Progenitor cell of endocrine pancreas (in vitro differentiated cells): ENCODE data around the gene ABCA4. TPM values are rescaled to one million over a fixed set of nuclear protein-coding genes. Genes with fewer than 3 reads are reported as not detected.
A peak's percentile ranks its signal among the peaks of the same experiment; 100 is the strongest.

Source experiments
- DNase-seq: peaks from one replicate; pipeline ENCODE4 v3.0.0; 2021; ENCODE audit warnings: low spot score; ENCODE audit not compliant: unreplicated experiment
- H3K27ac Mint-ChIP-seq: 2 replicates; pipeline ENCODE4 v1.8.0; 2021; ENCODE audit warnings: mild to moderate bottlenecking, moderate library complexity, mixed read lengths
- H3K27me3 Mint-ChIP-seq: 2 replicates; pipeline ENCODE4 v1.8.0; 2021; ENCODE audit warnings: mixed read lengths
- H3K36me3 Mint-ChIP-seq: 2 replicates; pipeline ENCODE4 v1.8.0; 2022; ENCODE audit warnings: mixed read lengths; ENCODE audit not compliant: insufficient read depth
- H3K4me1 Mint-ChIP-seq: 2 replicates; pipeline ENCODE4 v1.8.0; 2021; ENCODE audit warnings: low read depth, mixed read lengths
- H3K4me3 Mint-ChIP-seq: 2 replicates; pipeline ENCODE4 v1.8.0; 2021; ENCODE audit warnings: low read depth, mild to moderate bottlenecking, moderate library complexity, mixed read lengths
- H3K9me3 Mint-ChIP-seq: 2 replicates; pipeline ENCODE4 v1.8.0; 2021; ENCODE audit warnings: low read depth, mixed read lengths
- total RNA-seq: library from RNA; stranded (reverse); gene quantifications from 2 replicates; pipeline ENCODE4 v1.2.1, GENCODE V29; 2021
- TF ChIP-seq, protein P1 (sequence below): fragments of 200-600 bp; sonication (generic); IDR thresholded peaks from one replicate; pipeline ENCODE4 v1.5.0; 2021; ENCODE audit warnings: antibody characterized with exemption, mild to moderate bottlenecking; ENCODE audit not compliant: unreplicated experiment

ABCA4 gene
- total RNA-seq, 1 donor from 2014 or later = 0.86 TPM

DNA sequence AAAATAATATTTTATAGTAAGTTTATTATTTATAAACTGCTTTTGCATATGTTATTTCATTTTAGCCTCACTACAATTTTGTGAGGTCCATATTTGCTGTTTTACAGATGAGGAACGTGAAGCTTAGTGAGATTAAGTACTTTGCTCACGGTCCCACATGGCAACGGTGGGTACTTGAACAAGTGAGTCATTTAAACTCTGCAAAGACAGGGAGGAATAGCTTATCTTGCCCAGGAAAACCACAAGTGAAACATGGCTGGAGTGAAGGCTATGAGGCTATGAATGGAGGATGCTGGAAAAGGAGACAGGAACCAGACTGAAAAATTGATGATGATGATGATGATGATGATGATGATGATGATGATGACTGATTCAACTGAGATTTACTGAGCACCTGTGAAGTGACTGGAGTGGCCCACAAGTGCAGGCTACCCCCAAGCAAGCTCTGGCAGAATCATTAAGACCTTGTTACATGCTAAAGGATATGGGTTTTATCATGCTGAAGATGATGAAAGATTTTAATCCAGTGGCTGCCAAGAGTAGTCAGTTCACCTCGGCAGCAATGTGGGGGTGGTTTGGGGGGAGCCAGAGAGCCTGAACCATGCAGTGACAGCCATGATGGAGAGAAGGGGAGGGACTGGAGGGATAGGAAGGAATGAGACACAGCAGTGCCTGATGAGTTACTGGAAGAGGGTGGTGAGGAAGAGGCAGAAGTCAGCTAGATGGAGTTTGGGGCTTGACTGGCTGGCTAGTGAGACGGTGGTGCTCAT is 1.4 kb upstream of the ABCA4 start:
- Mint-ChIP-seq H3K4me1 (peaks cover 40% of the 10 kb centered on the region), H3K36me3 (no peaks in the 10 kb centered on the region), H3K4me3 (no peak overlapping the region), H3K9me3 (no peaks in the 10 kb centered on the region), H3K27ac (no peak overlapping the region), H3K27me3 (no peaks in the 10 kb centered on the region)
- TF ChIP-seq, protein P1, sequence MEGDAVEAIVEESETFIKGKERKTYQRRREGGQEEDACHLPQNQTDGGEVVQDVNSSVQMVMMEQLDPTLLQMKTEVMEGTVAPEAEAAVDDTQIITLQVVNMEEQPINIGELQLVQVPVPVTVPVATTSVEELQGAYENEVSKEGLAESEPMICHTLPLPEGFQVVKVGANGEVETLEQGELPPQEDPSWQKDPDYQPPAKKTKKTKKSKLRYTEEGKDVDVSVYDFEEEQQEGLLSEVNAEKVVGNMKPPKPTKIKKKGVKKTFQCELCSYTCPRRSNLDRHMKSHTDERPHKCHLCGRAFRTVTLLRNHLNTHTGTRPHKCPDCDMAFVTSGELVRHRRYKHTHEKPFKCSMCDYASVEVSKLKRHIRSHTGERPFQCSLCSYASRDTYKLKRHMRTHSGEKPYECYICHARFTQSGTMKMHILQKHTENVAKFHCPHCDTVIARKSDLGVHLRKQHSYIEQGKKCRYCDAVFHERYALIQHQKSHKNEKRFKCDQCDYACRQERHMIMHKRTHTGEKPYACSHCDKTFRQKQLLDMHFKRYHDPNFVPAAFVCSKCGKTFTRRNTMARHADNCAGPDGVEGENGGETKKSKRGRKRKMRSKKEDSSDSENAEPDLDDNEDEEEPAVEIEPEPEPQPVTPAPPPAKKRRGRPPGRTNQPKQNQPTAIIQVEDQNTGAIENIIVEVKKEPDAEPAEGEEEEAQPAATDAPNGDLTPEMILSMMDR = no peak
- no peak for DNase-seq

DNA sequence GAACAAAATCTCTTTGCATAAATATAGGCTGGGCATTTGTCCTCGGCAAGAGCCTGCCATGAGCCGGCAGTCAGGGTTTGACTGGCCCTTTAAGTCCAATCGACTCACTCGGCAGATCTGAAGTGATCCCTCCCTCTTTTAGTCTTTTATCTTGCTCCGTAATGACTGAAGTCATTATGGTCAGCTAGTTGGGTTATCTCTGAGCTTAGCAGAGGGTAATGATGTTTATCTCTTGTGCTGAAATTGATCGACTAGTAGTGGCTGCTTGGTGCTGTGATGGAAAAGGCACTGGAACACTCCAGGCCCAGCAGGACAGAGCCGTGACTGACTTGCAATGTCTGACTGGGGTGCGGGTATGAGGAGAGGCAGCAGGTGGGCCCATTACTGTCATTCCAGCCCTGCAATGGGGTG is 468 bp upstream of the ABCA4 start:
- Mint-ChIP-seq H3K9me3 (no peaks in the 10 kb centered on the region), H3K4me1 (peaks cover 47% of the 10 kb centered on the region), H3K4me3 (peak overlapping the region; percentile 47), H3K27ac (peak overlapping the region; percentile 18), H3K27me3 (no peaks in the 10 kb centered on the region), H3K36me3 (no peaks in the 10 kb centered on the region)
- TF ChIP-seq, protein P1 = no peak
- DNase-seq = no peak

DNA sequence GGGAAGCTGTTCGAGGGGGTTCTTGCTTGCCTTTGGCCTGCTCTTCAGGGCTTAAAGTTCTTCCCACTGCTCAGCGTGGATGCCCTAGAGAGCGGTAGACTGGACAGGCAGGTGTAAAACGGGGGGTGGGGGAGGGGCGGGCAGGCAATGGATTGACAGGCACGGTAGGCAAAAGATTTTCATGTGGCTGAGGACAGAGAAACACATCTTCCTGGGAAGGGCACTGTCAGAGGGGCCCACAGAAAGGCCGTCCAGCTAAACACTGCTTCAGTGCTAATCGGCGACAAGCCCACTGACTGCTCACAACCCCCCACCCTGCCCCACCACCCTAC is 412 bp downstream of the ABCA4 start:
- no peaks in the 10 kb centered on the region for H3K9me3 Mint-ChIP-seq
- H3K36me3 Mint-ChIP-seq = no peaks in the 10 kb centered on the region
- no peak for DNase-seq
- TF ChIP-seq, protein P1 = no peak
- peaks cover 44% of the 10 kb centered on the region for H3K4me1 Mint-ChIP-seq
- H3K27me3 Mint-ChIP-seq = no peaks in the 10 kb centered on the region
- no peak overlapping the region for H3K27ac Mint-ChIP-seq
- H3K4me3 Mint-ChIP-seq = no peak overlapping the region

DNA sequence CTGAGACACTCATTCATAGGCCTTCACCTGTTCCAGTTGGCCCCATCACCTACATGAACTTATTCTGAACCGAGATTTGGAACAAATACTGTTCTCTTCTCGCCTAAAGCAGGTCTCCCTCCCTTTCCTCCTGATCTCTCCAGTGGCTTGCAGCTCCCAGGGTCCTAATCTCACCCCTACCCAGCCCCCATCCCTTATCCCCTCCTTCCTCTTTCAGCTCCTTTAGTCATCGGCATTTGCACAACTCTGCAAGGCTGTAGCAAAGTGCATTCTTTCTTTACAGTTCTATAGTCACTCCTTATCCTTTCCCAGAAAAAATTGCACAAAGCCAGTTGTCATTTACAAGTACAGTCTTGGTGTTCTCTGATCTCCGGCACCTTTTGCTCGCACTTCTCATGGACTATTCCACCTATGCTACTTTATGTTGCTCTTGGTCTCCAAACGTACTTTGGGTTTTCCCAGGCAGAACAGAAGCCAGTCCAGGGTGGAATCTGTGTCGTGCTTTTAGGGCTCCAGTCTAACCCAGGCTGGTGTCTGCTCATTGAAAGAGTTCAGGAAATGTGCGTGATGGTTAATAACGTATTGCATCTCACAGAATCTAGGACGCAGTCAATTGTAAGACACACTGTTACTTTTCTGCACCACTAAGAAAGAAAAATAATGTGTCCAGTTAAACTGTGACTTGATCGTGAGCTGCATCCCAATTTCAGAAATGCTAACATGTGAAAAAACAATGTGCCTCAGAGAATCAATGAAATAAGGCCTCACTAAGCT is 965 bp downstream of the ABCA4 start:
- Mint-ChIP-seq H3K27ac (no peak overlapping the region), H3K4me3 (no peak overlapping the region), H3K27me3 (no peaks in the 10 kb centered on the region), H3K9me3 (no peaks in the 10 kb centered on the region), H3K4me1 (peaks cover 44% of the 10 kb centered on the region), H3K36me3 (no peaks in the 10 kb centered on the region)
- no peak for DNase-seq
- TF ChIP-seq, protein P1 = no peak

DNA sequence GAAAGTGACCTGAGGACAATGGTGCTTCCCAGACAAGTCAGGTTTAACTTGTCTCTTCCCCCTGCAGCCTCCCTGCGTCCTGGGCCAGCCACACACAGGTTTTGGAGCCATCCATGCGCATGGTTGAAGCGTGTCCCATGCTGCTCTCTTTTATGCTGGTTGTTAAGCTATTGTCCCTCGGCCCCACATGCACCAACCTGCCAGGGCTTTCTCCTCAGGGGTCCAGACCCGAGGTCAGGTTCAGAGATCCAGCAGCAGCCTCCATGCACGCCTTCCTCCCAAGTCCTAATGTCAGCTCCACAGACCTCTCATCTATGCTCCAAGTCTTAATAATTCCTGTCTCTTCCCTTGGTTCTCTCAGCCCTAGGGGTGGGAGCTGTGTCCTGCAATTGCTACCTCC is 1.6 kb downstream of the ABCA4 start:
- no peaks in the 10 kb centered on the region for H3K36me3 Mint-ChIP-seq
- DNase-seq = no peak

More for the DNA sequence above, 1.6 kb downstream of the ABCA4 start:
- TF ChIP-seq, protein P1 = no peak
- Mint-ChIP-seq H3K27ac (peak overlapping the region; percentile 19), H3K4me1 (peaks cover 44% of the 10 kb centered on the region), H3K9me3 (no peaks in the 10 kb centered on the region), H3K4me3 (no peak overlapping the region), H3K27me3 (no peaks in the 10 kb centered on the region)
